Lower leg skin (tissue), 3 donors: ENCODE results near the gene HELT.

Experiments
- CTCF ChIP-seq, 3 donors: fragments of 450-650 bp; IDR thresholded peaks; one replicate each; pipeline ENCODE4 v1.5.1; 2016; ENCODE audit warnings: antibody characterized with exemption in 3 of 3, mild to moderate bottlenecking in 3 of 3, moderate library complexity in 2 of 3
- POLR2A ChIP-seq, 2 donors: fragments of 450-650 bp; IDR thresholded peaks; one replicate each; pipeline ENCODE4 v1.6.1; 2016 to 2017; ENCODE audit warnings: antibody characterized with exemption in 2 of 2, mild to moderate bottlenecking in 1 of 2, moderate library complexity in 1 of 2

- no peak for TF ChIP-seq CTCF (IDR thresholded peaks at IDR 0.05)
- TF ChIP-seq POLR2A (IDR thresholded peaks at IDR 0.05), result no peak
Observed at GRCh38 chr4:184987493-184988031, 30.7 kb upstream of the HELT start.
